Neutrophil (primary cell): ENCODE measurements around the gene TMEFF2.

Experiments used
- H3K27ac ChIP-seq: fragments of 200-600 bp; sonication (generic); 2 replicates; pipeline ENCODE4 v1.5.1; 2016; ENCODE audit warnings: mild to moderate bottlenecking, moderate library complexity
- H3K27me3 ChIP-seq: fragments of 200-600 bp; sonication (generic); 2 replicates; pipeline ENCODE4 v1.6.0; 2016; ENCODE audit warnings: mild to moderate bottlenecking
- H3K36me3 ChIP-seq: fragments of 200-600 bp; sonication (generic); 2 replicates; pipeline ENCODE4 v1.5.1; 2017
- H3K4me1 ChIP-seq, 2 experiments: fragments of 200-600 bp in 1 of 2; sonication (generic) in 1 of 2; 1 replicate in 1 of 2; 2 replicates in 1 of 2; pipeline versions ENCODE4 v1.5.1 to v1.6.1; 2013 to 2016; ENCODE audit warnings: low read depth in 1 of 2, low read length in 1 of 2, mild to moderate bottlenecking in 1 of 2, moderate library complexity in 1 of 2; ENCODE audit not compliant: control insufficient read depth in 1 of 2, insufficient read depth in 1 of 2
- H3K4me3 ChIP-seq, 2 experiments: fragments of 200-600 bp in 1 of 2; sonication (generic) in 1 of 2; 1 replicate in 1 of 2; 2 replicates in 1 of 2; pipeline ENCODE4 v1.5.1; 2013 to 2016; ENCODE audit warnings: low read depth in 1 of 2, low read length in 1 of 2, mild to moderate bottlenecking in 1 of 2, moderate library complexity in 1 of 2
- H3K9me3 ChIP-seq: fragments of 200-600 bp; sonication (generic); 2 replicates; pipeline ENCODE4 v1.5.1; 2016
- CTCF ChIP-seq: fragments of 200-600 bp; sonication (generic); IDR thresholded peaks from 2 replicates; pipeline ENCODE4 v1.5.1; 2016; ENCODE audit warnings: antibody characterized with exemption

The TMEFF2 gene

GRCh38 chr2:191995285-191995684 is 199.4 kb downstream of the TMEFF2 start:
- Histone ChIP-seq H3K4me3 (no peak overlapping the region), H3K9me3 (no peaks in the 10 kb centered on the region), H3K27ac (no peak overlapping the region), H3K27me3 (no peaks in the 10 kb centered on the region), H3K4me1 (no peaks in the 10 kb centered on the region), H3K36me3 (no peaks in the 10 kb centered on the region)
- TF ChIP-seq CTCF: no peak

- no peaks in the 10 kb centered on the region for H3K36me3 ChIP-seq
- H3K4me3 ChIP-seq: no peak overlapping the region
- H3K4me1 ChIP-seq: no peaks in the 10 kb centered on the region
- TF ChIP-seq CTCF: no peak
- no peaks in the 10 kb centered on the region for H3K9me3 ChIP-seq
- H3K27me3 ChIP-seq: no peaks in the 10 kb centered on the region
- H3K27ac ChIP-seq: no peak overlapping the region
These were observed 200.0 kb downstream of the TMEFF2 start for GRCh38 chr2:191994749-191995148.

DNA sequence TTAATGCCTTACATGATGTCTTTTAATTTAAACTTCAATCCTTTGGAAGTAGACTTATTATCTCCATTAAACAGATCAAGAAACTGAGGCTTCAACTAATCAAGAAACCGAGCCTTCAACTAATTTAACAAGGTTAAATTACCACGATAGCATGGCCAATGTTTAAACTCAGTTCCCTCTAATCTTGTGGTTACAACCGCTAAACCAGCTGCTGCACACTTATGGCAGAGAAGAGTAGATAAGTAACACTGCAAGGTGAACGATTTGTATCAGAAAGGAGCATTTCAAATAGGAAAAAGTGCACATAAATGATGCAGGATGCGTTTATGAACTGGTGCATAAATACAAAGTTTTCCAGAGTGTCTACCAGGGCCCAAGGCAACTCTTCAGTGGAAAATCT is 203.3 kb downstream of the TMEFF2 start:
- H3K4me1 ChIP-seq: no peaks in the 10 kb centered on the region
- H3K9me3 ChIP-seq: no peaks in the 10 kb centered on the region
- H3K27me3 ChIP-seq: no peaks in the 10 kb centered on the region
- TF ChIP-seq CTCF: no peak
- H3K4me3 ChIP-seq: no peak overlapping the region
- H3K27ac ChIP-seq: no peak overlapping the region
- no peaks in the 10 kb centered on the region for H3K36me3 ChIP-seq

GRCh38 chr2:191985740-191986139 is 209.0 kb downstream of the TMEFF2 start:
- Histone ChIP-seq H3K9me3 (no peaks in the 10 kb centered on the region), H3K4me3 (no peak overlapping the region), H3K27ac (no peak overlapping the region), H3K36me3 (no peaks in the 10 kb centered on the region), H3K27me3 (no peaks in the 10 kb centered on the region), H3K4me1 (no peaks in the 10 kb centered on the region)
- TF ChIP-seq CTCF: no peak

GRCh38 chr2:191983591-191983990 is 211.1 kb downstream of the TMEFF2 start:
- H3K27ac ChIP-seq: no peak overlapping the region
- no peak overlapping the region for H3K4me3 ChIP-seq
- no peaks in the 10 kb centered on the region for H3K9me3 ChIP-seq
- no peaks in the 10 kb centered on the region for H3K27me3 ChIP-seq
- no peaks in the 10 kb centered on the region for H3K4me1 ChIP-seq
- H3K36me3 ChIP-seq: no peaks in the 10 kb centered on the region
- TF ChIP-seq CTCF: no peak

DNA sequence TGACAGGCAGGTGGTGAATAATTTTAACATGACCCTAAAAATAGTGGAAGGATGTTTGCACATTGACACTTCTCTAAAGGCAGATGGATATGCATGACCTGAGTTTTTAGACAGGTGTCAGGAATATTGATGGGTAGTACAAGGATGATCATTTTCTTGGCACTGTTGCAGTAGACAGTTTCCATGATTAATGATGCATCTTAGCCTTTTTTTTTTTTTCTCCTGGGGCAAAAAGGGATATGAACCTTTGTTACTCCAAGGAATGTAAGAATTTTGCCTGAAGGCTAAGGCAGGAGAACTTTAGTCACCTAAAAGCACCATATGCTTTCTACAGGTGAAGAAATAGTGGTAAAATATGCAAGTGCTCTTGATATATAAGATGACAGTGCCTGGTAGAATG is 211.5 kb downstream of the TMEFF2 start:
- Histone ChIP-seq H3K36me3 (no peaks in the 10 kb centered on the region), H3K27me3 (no peaks in the 10 kb centered on the region), H3K4me1 (no peaks in the 10 kb centered on the region), H3K9me3 (no peaks in the 10 kb centered on the region), H3K4me3 (no peak overlapping the region), H3K27ac (no peak overlapping the region)
- TF ChIP-seq CTCF: no peak
